ENCODE measurements around the gene DOK6.

DOK6 gene

DNA sequence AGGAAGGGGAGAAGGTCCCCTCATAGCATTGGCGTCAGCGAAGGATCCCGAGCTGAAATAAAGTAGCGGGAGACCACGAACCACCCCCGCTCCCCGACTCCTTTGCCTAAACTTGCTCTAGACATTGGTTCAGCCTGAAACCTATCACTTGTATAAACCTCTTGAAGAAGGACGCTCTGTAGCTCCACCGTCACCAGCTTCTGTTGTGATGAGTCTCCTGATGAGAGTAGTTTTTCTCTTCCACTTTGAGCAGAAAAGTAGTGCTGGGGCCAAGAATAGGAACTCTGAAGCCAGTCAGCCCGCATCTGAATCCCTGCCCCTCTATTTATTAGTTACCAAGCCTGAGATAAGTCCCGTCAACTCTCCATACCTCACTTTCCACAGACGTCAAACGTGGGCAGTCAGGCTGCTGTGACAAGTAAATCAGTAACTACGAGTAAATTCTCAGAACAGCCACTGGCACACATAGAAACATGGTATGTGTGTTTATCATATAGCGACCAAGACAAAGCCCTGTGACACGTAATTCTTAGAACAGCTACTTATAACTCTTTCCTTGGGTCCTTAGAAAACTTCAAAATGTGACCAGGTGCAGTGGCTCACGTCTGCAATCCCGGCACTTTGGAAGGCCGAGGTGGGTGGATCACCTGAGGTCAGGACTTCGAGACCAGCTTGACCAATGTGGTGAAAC is 485.3 kb downstream of the DOK6 start:
- no peak overlapping the region for H3K27ac ChIP-seq
- TF ChIP-seq FOXP2 (optimal IDR thresholded peaks at IDR 0.05; ENCODE audit: control extremely low read depth, extremely low read length, insufficient read depth), result no peak
- no peak for TF ChIP-seq POLR2AphosphoS5 (IDR thresholded peaks at IDR 0.05; ENCODE audit: borderline replicate concordance, low read depth, low read length)
- no peak for TF ChIP-seq EZH2 (IDR thresholded peaks at IDR 0.05)
- DNase-seq (ENCODE audit: low read depth, low spot score), result no peak
- H3K4me3 ChIP-seq, result no peak overlapping the region
- no peak overlapping the region for H3K9ac ChIP-seq (ENCODE audit: insufficient read length)
- H3K36me3 ChIP-seq (ENCODE audit: insufficient read depth, low read length), result no peaks in the 10 kb centered on the region
- no peaks in the 10 kb centered on the region for H3K9me3 ChIP-seq (ENCODE audit: low read depth, low read length)

DNA sequence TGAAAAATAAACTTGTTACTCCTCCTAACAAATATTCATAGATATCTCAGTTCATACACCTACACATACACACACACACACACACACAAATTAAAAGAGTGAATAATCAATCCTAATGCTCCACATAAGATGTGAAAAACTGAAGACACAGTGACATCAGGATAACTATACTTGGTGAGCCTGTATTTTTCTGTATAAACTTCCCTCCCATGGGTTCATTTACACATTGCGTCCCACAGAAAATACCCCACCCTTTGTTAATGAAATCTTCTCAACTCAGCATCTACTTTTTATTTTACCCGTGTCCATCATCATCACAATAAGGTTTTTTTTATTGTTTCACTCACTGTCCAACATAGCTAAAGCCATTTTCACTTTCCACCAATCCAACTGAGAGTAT is 486.6 kb downstream of the DOK6 start:
- H3K36me3 ChIP-seq (ENCODE audit: insufficient read depth, low read length), result no peaks in the 10 kb centered on the region
- H3K4me3 ChIP-seq, result no peak overlapping the region
- no peak for DNase-seq (ENCODE audit: low read depth, low spot score)
- no peaks in the 10 kb centered on the region for H3K9me3 ChIP-seq (ENCODE audit: low read depth, low read length)
- TF ChIP-seq EZH2 (IDR thresholded peaks at IDR 0.05) (no peak), FOXP2 (optimal IDR thresholded peaks at IDR 0.05; ENCODE audit: control extremely low read depth, extremely low read length, insufficient read depth) (no peak), POLR2AphosphoS5 (IDR thresholded peaks at IDR 0.05; ENCODE audit: borderline replicate concordance, low read depth, low read length) (no peak)
- no peak overlapping the region for H3K9ac ChIP-seq (ENCODE audit: insufficient read length)
- H3K27ac ChIP-seq, result no peak overlapping the region

DNA sequence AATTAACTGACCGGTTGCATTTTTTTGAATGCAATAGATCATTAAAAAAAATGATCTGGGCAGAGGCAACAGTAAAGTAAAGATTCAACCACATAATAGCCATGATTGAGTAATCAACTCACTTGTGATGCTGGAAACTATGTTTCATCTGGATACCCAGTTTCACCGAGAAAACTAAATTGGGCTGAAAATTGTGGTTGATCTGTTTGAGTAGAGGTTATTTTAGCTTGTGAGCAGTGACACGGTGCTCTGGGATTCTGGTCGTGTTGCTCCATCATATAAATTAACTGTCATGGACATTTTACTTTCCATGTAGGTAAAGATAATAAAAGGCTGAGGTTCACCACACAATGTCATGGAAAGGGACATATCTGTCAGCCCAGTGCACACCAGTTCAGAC is 488.3 kb downstream of the DOK6 start:
- TF ChIP-seq EZH2 (IDR thresholded peaks at IDR 0.05) (no peak), POLR2AphosphoS5 (IDR thresholded peaks at IDR 0.05; ENCODE audit: borderline replicate concordance, low read depth, low read length) (no peak), FOXP2 (optimal IDR thresholded peaks at IDR 0.05; ENCODE audit: control extremely low read depth, extremely low read length, insufficient read depth) (no peak)
- H3K9me3 ChIP-seq (ENCODE audit: low read depth, low read length), result no peaks in the 10 kb centered on the region
- H3K36me3 ChIP-seq (ENCODE audit: insufficient read depth, low read length), result no peaks in the 10 kb centered on the region
- no peak overlapping the region for H3K27ac ChIP-seq
- H3K9ac ChIP-seq (ENCODE audit: insufficient read length), result no peak overlapping the region
- H3K4me3 ChIP-seq, result no peak overlapping the region
- DNase-seq (ENCODE audit: low read depth, low spot score), result no peak

DNA sequence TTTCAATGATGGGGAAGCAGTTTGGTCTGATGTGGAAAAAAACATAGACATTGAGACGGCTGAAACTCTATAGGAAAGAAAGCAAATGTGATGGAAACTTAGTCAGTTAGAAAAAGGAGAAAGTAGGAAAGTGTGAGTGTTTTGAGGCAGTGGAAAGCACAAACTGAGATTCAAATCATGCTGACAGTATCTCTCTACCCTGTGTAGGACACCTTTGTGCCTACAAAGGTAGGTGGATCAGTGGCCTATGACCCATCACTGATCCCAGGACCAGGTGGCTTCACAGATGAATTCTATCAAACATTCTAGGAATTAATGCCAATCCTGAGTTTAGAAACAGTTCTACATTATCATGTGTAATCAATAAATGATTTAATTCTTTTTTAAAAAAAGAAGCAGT is 489.9 kb downstream of the DOK6 start:
- H3K9me3 ChIP-seq (ENCODE audit: low read depth, low read length), result no peaks in the 10 kb centered on the region
- no peak for TF ChIP-seq POLR2AphosphoS5 (IDR thresholded peaks at IDR 0.05; ENCODE audit: borderline replicate concordance, low read depth, low read length)
- no peak overlapping the region for H3K27ac ChIP-seq
- DNase-seq (ENCODE audit: low read depth, low spot score), result no peak
- H3K9ac ChIP-seq (ENCODE audit: insufficient read length), result no peak overlapping the region
- H3K36me3 ChIP-seq (ENCODE audit: insufficient read depth, low read length), result no peaks in the 10 kb centered on the region
- no peak overlapping the region for H3K4me3 ChIP-seq

DNA sequence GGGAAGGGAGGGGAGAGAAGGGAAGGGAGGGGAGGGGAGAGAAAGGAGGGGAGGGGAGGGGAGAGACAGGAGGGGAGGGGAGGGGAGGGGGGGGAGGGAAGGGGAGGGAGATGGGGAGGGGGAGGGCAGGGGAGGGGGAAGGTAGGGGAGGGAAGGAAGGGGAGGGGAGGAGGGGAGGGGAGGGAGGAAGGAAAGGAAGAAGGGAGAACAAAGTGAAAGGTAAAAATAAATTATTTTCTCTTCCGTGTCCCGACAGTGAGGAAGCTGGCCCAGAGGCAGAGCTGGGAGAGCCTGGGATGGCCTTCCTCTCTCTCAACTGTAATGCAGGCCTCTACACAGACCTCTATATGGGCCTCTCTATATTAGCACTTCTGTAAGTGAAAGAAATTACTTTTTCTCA is 493.8 kb downstream of the DOK6 start:
- Histone ChIP-seq H3K9ac (ENCODE audit: insufficient read length) (no peak overlapping the region), H3K4me3 (no peak overlapping the region), H3K36me3 (ENCODE audit: insufficient read depth, low read length) (no peaks in the 10 kb centered on the region), H3K9me3 (ENCODE audit: low read depth, low read length) (no peaks in the 10 kb centered on the region), H3K27ac (no peak overlapping the region)
- no peak for DNase-seq (ENCODE audit: low read depth, low spot score)
- no peak for TF ChIP-seq FOXP2 (optimal IDR thresholded peaks at IDR 0.05; ENCODE audit: control extremely low read depth, extremely low read length, insufficient read depth)
- TF ChIP-seq EZH2 (IDR thresholded peaks at IDR 0.05), result no peak
- TF ChIP-seq POLR2AphosphoS5 (IDR thresholded peaks at IDR 0.05; ENCODE audit: borderline replicate concordance, low read depth, low read length), result no peak

DNA sequence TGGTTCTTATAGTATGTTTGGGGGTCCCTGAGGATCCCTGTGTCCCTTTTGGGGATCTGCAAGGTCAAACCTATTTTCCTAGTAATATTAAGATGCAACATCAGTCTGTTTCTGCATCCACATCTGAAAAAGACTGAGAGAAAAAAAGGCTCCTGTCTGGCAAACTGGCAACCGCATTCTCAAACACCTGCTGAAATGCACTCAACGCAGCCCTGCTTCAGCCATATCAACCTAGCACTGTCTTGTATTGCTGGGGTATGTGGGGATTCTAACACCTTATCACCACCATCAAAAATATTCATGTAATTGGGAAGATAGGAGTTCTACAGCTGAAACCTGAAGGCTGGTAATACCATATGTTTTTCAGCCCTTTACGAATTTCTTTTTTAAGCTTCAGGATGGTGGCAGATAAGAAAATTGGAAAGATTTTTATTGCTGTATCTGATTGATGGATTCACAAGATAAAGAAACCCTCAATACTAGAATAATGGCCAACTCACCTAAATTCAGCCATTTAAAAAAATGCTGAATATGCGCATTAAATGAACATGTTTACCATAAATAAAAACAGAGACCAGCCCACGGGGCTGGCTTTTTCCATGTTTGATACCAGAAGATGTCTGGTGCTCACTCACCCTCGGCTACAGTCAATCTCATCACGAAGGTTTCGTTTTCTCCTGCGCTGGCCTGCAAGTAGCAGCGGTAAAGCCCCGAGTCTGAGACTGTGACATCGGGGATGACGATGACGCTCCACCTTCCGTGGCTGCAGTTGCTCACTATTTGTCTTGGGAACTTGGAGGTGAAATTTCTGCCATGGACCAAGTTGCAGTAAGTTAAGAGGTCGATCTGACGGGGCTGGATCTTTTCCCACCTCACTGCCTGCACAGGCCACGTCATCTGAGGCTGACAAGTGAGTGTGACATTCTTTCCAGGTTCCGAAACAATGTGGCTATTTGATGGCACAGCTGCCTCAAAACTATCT is 494.7 kb downstream of the DOK6 start:
- TF ChIP-seq FOXP2 (optimal IDR thresholded peaks at IDR 0.05; ENCODE audit: control extremely low read depth, extremely low read length, insufficient read depth), result no peak
- TF ChIP-seq EZH2 (IDR thresholded peaks at IDR 0.05), result no peak
- no peak for TF ChIP-seq POLR2AphosphoS5 (IDR thresholded peaks at IDR 0.05; ENCODE audit: borderline replicate concordance, low read depth, low read length)
- Histone ChIP-seq H3K36me3 (ENCODE audit: insufficient read depth, low read length) (no peaks in the 10 kb centered on the region), H3K9me3 (ENCODE audit: low read depth, low read length) (no peaks in the 10 kb centered on the region), H3K9ac (ENCODE audit: insufficient read length) (no peak overlapping the region), H3K27ac (no peak overlapping the region), H3K4me3 (no peak overlapping the region)
- no peak for DNase-seq (ENCODE audit: low read depth, low spot score)

DNA sequence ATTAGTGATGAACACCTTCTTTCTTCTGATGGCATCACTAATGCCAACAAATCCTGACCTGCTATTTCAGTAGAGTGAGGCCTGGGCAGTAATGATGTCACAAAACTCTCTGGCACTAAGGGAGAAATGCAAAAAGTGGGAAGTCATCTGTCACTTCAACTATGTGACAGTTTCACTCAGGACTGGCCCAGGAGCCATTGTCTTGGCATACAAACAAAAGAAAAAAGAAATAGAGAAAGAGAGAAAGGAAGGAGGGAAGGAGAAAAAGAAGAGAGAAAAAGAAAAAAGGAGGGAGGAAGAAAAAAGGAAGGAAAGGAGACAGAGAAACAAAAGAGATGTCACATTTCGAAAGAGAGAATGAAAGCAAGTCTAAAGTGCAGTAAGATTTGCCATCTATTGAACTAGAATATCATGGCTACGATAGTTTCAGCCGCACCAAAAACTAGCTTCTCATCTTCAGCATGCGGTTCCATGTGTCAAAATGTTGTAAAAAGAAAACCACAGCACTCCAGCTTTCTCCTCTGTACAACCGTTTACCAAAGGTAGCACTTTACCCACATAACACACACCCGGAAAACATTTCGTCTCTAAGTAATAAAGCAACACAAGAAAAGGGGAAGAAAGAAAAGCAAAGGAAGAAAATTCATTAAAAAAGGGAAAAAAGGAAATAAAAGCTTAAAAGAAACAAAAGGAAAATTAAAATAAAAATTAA is 496.9 kb downstream of the DOK6 start:
- no peaks in the 10 kb centered on the region for H3K9me3 ChIP-seq (ENCODE audit: low read depth, low read length)
- no peaks in the 10 kb centered on the region for H3K36me3 ChIP-seq (ENCODE audit: insufficient read depth, low read length)
- TF ChIP-seq EZH2 (IDR thresholded peaks at IDR 0.05) (no peak), POLR2AphosphoS5 (IDR thresholded peaks at IDR 0.05; ENCODE audit: borderline replicate concordance, low read depth, low read length) (no peak), FOXP2 (optimal IDR thresholded peaks at IDR 0.05; ENCODE audit: control extremely low read depth, extremely low read length, insufficient read depth) (no peak)
- H3K4me3 ChIP-seq, result no peak overlapping the region
- no peak for DNase-seq (ENCODE audit: low read depth, low spot score)
- no peak overlapping the region for H3K27ac ChIP-seq
- H3K9ac ChIP-seq (ENCODE audit: insufficient read length), result no peak overlapping the region

DNA sequence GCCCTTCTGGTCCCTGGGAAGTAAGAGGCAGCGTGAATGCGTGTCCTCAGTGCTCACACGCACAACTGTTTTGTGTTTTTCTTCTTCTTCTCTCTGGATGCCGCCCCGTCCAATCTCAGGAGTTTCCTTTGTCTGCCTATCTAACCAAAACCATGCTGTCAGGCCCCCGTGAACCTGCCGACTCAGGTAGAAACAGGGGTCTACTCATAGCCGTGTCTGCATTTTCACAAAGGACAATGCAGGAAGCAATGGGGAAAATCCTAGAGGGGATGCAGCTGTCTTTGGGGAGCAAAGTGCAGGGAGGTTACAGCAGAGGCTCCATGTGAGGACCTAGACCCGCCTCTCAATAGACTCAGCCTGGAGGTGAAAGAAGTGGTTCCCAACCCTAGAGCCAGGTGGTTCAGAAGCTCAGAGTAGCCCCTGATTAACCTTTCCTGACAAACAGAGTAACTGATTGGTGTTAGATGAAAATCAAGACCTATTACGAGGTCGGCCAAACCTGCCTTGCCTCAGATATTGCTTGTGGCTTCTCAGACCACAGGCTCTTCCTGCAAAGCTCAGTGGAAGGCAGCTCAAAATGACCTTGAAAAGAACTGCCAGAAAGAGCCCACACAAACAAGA is 497.7 kb downstream of the DOK6 start:
- DNase-seq (ENCODE audit: low read depth, low spot score), result no peak
- no peak for TF ChIP-seq EZH2 (IDR thresholded peaks at IDR 0.05)
- TF ChIP-seq FOXP2 (optimal IDR thresholded peaks at IDR 0.05; ENCODE audit: control extremely low read depth, extremely low read length, insufficient read depth), result no peak
- no peak for TF ChIP-seq POLR2AphosphoS5 (IDR thresholded peaks at IDR 0.05; ENCODE audit: borderline replicate concordance, low read depth, low read length)
- Histone ChIP-seq H3K4me3 (no peak overlapping the region), H3K27ac (no peak overlapping the region), H3K36me3 (ENCODE audit: insufficient read depth, low read length) (no peaks in the 10 kb centered on the region), H3K9ac (ENCODE audit: insufficient read length) (no peak overlapping the region), H3K9me3 (ENCODE audit: low read depth, low read length) (no peaks in the 10 kb centered on the region)
